Fibroblast of pulmonary artery (primary cell): ENCODE measurements around the gene SSBP2.
A peak's percentile ranks its signal among the peaks of the same experiment; 100 is the strongest.

Source experiments
- DNase-seq: peaks from one replicate; pipeline ENCODE4 v3.0.0-alpha.2; 2010; ENCODE audit warnings: low read depth
- H3K4me3 ChIP-seq: replicated peaks from 2 replicates; pipeline ENCODE4 v1.5.1; 2011; ENCODE audit warnings: low read depth, mild to moderate bottlenecking, control low read depth, low read length, moderate library complexity
- TF ChIP-seq, protein P1 (sequence below): IDR thresholded peaks from 2 replicates; pipeline ENCODE4 v1.5.1; 2011; ENCODE audit warnings: mild to moderate bottlenecking, control low read depth, low read length, inconsistent platforms; ENCODE audit errors: missing control alignments

The SSBP2 gene

GRCh38 chr5:81768935-81769452, 18.1 kb upstream of the SSBP2 start:
- H3K4me3 ChIP-seq: no peak overlapping the region
- TF ChIP-seq, protein P1, sequence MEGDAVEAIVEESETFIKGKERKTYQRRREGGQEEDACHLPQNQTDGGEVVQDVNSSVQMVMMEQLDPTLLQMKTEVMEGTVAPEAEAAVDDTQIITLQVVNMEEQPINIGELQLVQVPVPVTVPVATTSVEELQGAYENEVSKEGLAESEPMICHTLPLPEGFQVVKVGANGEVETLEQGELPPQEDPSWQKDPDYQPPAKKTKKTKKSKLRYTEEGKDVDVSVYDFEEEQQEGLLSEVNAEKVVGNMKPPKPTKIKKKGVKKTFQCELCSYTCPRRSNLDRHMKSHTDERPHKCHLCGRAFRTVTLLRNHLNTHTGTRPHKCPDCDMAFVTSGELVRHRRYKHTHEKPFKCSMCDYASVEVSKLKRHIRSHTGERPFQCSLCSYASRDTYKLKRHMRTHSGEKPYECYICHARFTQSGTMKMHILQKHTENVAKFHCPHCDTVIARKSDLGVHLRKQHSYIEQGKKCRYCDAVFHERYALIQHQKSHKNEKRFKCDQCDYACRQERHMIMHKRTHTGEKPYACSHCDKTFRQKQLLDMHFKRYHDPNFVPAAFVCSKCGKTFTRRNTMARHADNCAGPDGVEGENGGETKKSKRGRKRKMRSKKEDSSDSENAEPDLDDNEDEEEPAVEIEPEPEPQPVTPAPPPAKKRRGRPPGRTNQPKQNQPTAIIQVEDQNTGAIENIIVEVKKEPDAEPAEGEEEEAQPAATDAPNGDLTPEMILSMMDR: no peak
- peak; percentile 90 for DNase-seq

DNA sequence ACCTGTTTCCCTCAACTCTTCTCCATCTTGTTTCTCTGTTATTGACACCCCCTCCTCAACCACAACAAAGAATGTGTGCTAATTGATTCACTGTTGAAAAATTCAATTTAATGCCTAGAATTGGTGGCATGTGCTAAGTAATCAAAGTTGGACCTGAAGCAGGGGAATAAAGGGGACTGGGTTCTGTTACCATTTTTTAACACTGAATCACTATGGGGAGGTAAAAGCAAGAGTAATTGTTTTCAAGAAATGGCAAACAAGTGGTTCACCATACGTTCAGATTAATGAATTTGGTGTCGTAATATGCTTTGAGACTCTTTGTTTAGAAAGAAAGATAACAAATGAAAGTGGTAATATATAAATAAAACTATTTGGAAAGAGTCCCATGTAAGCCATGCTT, 17.0 kb upstream of the SSBP2 start:
- no peak overlapping the region for H3K4me3 ChIP-seq
- peak; percentile 60 for DNase-seq
- TF ChIP-seq, protein P1: no peak

DNA sequence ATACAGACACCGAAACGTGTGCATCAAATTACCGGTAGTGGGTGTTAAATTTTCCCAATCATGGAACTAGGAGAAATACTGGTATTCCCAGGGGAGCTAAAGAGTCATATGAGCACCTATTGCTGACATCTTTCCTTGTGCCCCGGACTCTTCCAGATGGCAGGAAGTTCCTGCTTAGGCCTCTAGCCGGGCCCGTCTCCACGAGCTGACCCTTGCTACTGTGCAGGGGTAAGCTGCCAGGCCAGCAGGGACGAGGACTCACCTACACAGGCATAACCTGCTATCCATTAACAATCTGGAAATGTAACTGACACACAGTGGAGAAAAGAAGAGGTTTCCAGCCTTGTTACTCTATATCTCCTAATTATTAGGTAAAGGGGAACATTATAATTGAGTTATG, 16.2 kb upstream of the SSBP2 start:
- DNase-seq: no peak
- no peak overlapping the region for H3K4me3 ChIP-seq
- TF ChIP-seq, protein P1: no peak

GRCh38 chr5:81766611-81767010, 15.7 kb upstream of the SSBP2 start:
- no peak for DNase-seq
- H3K4me3 ChIP-seq: no peak overlapping the region
- TF ChIP-seq, protein P1: no peak

- TF ChIP-seq, protein P1: no peak
- H3K4me3 ChIP-seq: no peak overlapping the region
- no peak for DNase-seq
Measured at GRCh38 chr5:81763294-81763928, 12.5 kb upstream of the SSBP2 start.

DNA sequence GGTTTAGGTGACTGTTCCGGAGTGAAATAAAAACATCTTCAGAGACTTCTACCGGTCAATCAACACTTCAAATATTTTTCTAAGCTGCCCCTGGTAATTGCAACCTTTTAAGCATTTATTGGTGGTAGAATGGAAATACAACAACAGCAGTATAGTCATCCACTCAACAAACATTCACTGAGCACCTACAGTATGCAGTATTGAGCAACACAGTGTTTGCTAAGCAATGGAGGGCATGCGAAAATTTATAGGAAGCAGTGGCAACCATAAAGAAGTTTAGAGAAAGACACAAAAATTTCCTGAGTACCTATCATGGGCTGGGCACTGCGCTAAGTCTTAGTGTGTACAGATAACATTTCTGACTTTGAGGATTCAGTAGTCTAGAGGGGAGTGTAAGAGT, 12.0 kb upstream of the SSBP2 start:
- no peak for DNase-seq
- no peak overlapping the region for H3K4me3 ChIP-seq
- TF ChIP-seq, protein P1: no peak

DNA sequence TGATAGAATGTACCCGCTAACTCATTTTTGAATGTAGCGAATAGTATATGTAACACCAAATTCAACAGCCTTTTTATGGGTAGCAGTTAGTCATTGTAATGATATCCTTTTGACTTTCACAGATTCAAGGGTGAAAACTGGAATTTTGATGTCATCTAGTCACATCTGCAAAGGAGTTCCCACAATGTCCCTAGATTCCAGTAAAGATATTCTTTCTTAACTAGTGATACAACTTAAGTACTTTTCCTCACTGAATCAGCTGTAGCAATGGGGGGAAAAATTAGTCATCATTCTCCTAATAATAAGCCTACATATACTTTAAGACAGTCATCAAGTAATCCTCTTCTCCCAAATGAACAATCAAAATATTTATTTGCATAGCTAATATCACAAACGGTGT, 11.5 kb upstream of the SSBP2 start:
- no peak for DNase-seq
- TF ChIP-seq, protein P1: no peak
- no peak overlapping the region for H3K4me3 ChIP-seq
